GM18861 (cell line): ENCODE results near the gene GARNL3.

Experiments used
- ATAC-seq: cut with Tn5 transposase; IDR thresholded peaks from one replicate; pipeline ENCODE4 v1.9.1; 2021; ENCODE audit not compliant: unreplicated experiment

The GARNL3 gene

DNA sequence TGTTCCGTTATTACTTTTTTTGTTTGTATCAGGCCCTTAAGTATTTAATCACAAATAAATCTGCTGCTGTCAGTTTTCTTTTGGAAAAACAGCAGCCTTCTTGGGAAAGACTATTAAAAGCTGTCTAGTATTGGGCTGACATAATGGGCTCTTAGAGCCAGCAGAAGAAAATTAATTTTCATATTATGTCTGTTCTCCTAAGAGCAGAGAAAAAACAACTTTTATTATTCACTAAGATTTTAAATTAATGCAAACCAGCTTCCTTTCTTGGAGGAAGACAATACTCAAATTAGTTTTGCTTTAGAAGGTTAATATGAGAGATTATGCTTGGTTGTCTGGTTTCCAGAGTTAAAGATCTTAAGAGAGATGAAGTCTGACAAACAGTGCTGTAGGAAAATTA lies 30.6 kb upstream of the GARNL3 start:
- ATAC-seq, result no peak

DNA sequence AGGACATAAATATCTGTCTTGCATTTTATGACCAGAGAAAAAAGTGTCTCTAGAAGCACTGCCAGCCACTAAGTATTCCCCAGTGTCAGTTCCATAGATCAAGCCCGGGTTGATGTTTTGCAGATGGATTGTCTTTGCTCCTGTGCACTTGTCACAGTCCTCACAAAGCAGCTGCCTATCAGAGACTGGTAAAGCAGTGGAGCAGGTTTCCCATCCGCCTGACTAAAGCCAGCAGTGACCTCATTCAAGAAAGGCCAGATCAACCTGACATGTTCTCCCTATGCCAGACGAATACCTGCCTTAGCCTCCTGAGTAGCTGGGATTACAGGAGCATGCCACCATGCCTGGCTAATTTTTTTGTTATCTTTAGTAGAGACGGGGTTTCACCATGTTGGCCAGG lies 26.8 kb upstream of the GARNL3 start:
- ATAC-seq, result no peak

DNA sequence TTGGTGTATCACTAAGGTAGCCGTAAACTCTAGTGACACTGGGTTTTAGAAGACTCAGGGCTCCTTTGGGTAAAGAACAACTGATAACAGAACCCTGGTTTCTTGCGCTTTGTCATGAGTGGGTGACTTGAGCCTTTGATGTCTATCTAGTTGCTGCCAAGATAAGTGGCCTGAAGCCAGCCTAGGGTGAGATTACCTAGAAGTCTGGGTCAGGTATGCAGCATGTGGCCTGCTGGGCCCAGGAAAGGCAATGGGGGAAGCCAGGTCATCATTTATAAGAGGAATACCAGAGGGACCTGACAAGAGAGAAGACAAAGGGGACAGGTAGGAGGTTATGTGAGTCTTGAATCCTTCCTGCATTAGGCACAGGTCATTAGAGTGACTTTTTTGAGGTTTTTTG lies 23.2 kb upstream of the GARNL3 start:
- ATAC-seq, result no peak

DNA sequence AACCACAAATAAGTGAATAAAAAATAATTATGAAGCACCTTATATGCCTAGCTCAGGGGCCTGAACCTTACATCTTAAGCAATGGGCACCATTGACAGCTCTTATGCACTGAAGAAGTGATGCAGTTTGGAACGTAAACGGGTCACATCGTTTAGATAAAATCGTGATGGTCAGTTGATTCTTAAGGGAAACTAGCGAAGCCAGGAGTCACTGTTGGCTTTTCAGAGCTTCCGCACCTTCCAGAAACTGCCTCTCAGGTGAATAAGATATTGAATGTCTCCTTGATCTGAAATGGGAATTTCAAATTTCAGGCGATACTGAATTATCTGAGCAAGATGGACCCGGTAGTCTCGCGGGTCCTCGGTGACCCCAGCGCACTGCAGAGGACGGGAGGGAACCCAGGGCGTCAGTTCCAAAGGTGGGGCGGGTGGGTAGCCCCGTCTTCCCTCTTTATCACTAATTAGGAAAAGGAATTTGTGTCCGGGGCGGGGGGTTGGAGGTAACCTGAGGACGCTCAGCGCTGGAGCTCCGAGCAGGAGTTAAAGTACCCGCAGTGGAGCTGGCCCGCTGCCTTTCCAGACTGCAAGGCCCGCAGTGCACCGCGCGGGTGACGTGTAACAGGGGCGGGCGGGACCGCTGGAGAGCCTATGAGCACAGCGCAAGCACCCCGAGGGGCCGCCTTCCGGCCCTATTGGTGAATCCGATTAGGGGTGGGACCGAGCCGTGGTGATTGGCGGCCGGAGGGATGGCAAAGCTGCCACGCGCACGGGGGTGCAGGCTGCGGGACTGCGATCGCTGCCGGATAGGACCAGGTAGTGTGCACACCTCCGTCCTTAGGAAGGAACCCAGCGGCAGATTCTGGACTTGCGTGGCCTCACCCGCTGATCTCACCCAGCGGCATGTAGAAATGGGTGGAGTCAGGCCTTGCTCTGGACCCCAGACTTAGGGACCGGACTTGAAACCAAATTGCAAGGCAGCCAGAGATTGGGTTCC lies 19.7 kb upstream of the GARNL3 start:
- ATAC-seq, result peak; percentile 99

DNA sequence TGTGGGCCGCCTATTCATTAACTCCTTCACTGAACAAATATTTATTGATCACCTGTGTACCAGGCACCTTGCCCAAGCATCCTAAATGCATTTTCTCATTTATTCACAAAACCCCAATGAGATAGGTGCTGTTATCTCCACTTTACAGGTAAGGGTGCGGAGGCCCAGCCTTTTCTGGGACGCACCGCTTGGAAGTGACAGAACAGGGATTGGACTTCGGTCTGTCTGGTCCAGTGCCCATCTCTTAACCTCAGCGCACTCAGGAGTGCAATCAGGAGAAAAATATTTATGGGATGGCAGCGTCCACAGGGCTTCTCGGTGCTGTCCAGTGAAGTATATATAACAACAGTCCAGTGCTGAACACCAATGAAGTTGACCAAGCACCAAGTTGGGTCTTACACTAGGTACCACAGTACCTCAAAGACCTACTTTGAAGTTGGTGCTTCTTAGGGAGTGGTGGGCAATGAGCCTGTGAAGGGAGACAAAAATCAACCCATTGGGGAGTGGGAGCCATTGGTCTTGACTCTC lies 18.9 kb upstream of the GARNL3 start:
- ATAC-seq, result no peak

DNA sequence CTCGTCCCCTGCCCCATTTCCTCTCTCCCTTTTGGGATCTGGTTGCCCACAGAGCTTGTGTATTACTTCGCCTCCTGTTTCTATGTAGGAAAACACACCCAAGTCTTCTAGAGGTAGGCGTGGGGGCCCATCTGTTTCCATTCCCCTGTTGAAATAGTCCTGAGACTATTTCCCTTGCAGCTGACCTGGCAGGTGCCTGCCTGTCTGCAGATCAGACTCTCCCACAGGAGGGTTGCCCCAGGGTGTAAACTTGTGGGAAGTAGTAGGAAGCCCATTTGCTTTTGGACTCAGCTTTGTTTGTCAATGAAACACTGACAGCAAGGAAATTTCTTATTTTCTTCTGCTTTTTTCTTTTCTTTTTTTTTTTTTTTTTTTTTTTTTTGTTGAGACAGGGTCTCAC lies 16.3 kb upstream of the GARNL3 start:
- ATAC-seq, result no peak

DNA sequence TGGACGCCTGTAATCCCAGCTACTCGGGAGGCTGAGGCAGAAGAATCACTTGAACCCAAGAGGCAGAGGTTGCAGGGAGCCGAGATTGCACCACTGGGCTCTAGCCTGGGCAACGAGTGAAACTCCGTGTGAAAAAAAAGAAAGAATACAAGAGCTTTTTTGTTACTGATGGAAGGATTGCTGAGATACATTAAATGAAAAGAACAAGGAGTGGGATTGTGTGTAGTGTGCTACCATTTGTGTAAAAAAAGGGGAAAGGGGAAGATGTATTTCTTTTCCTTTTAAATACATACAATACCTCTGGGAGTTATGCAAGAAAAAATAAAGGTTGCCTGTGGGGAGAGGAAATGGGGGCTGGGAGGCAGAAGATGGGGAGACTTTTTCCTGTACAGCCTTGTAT lies 14.7 kb upstream of the GARNL3 start:
- ATAC-seq, result no peak

DNA sequence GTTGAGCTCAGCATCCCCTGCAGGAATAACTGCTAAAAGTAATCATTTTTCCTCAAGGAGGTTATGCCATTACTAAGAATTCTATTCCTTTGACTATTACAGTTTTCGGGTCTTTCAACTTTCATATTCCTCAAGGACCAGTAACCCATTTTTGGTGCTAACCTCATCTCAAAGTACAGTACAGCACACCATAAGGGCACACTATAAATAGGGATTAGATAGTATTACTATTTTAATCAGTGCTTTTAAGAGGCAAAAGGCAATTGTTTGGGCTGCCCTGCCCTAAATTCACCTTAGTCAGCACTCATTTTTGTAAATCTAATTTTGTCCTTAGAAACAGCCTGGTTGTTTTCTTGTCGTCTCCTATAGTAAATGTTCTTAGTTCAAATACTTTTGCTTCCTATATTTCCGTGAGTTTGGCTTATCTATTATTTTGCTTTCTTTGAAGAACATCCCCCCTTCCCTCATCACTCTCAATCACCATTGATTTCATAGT lies 13.6 kb upstream of the GARNL3 start:
- ATAC-seq, result no peak

DNA sequence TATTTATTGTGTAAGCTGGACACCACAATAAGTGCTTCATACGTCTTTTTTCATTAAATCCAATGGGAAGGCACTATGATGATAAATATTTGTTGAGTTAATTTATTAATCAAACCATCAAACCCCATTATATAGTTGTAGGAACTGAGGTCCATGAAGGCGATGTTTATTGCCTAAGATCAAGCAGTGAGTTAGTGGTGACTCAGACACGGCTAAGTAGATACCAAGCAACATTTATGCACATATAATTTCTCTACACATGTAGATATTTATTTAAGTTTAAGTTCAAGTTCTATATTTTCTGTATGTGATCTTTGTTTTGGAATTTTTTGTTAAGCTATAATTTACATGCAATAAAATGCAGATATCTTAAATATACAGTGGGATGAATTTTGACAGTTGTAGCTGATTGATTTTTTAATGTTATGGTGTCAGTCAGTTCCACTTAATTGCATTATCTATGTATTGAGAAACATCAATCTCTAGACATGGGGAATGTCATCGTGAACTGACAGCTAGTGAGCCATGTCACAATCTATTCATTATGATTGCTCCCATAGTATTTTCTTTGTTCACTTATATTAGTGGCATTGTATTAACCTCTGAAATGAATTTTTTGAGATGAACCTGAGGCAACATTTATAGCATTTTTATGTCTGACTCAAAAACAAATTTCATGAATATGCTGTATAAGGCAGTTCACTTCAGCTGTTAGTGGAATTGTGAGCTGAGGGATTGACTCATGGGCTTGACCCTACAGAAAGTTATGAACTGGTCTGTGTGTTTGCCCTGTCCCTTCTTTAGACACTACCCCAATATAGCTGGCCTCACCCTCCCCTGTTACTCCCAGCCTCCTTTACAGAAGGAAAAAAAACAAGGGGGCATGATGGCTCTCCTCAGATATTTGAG lies 11.9 kb upstream of the GARNL3 start:
- no peak for ATAC-seq

DNA sequence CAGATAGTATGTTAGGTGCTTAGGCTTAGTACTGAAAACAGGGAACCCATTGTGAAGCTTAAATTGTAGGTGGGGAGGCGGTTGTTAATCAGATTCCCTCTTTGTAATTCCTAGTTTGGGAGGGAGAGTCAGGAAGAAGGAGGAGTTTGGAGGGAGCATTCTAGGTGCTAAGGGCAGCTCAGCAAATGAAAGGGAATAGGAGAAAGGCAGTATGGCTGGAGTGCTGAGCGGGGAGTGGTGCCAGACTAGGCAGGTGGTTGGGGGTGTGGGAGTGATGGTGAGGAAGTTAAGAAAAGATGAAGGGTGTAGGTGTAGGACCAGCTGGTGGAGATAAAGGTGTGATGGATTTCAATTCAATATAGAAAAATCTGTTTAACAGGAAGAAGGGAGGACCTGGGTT lies 11.1 kb upstream of the GARNL3 start:
- ATAC-seq, result no peak

DNA sequence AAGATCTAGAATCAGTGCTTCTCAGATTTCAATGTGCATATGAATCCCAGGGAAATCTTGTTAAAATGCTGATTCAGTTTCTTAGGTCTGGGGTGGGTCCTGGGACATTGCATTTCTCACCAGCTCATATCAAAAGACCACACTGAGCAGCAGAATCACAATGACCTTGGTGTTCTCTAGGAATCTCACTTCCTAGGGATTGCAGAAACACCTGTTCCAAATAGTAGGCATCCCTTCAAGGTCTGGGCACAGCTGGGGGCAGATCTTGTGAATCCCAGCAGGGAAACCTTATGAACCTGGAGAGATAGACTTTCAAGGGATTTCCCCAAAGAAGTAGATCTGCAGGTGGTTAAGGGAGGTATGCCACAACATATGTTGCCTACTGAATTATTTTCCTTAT lies 8.9 kb upstream of the GARNL3 start:
- ATAC-seq, result no peak

DNA sequence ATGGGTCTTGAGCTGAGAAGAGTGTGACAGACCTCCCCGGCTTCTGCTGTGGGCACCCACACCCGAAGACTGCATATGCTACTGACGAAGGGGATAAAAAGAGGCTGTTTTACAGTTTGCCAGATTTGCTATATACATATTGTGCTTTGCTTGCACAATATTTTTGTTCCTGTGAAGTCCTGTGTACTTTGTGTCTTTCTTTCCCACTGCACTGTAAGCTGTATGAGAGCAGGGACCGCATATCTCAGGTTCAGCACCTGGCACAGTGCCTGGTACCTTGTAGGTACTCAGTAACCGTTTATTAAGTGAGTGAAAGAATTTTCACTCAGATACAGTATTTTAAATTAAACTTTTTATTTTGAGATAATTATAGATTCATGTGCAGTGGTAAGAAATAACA lies 8.2 kb upstream of the GARNL3 start:
- ATAC-seq, result no peak

DNA sequence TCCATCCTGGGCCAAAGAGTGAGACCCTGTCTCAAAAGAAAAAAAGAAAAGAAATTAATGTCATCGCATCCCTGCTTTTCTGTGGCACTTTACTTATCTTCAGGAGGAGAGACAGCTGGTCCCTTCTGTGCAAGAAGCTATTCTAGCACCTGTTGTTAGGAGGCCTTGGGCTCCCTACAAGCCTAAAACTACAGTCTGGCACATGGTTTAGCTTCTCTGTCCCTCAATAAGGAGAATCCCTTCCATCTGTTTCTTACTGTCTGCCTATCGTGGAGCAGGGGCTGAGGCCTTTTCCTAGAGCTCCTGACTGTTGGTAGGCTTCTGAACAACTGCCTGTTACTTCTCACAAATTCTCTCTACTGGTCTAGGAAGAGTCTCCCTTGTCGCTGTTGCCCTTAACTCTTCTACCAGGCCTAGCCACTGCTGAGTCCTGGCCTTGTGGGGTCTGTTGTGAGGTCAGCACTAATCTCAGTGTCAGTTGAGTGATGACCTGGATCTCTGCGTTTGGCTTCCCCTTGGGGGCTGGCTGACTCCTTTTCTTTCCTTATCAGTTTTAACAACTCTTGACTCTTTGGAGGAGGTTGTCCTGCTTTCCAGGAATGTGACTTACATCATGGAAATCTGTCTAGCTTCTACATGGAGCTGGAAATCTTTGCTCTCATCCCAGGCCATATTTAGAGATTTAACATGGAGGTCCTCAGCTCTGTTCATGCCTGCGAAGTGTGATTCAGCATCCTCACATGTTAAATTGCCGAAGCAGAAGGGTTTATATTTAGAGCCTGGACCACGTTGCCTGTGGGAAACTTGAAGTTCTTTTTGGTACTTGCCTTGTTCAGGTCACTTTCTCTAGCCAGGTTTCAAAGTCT lies 5.7 kb upstream of the GARNL3 start:
- ATAC-seq, result no peak

DNA sequence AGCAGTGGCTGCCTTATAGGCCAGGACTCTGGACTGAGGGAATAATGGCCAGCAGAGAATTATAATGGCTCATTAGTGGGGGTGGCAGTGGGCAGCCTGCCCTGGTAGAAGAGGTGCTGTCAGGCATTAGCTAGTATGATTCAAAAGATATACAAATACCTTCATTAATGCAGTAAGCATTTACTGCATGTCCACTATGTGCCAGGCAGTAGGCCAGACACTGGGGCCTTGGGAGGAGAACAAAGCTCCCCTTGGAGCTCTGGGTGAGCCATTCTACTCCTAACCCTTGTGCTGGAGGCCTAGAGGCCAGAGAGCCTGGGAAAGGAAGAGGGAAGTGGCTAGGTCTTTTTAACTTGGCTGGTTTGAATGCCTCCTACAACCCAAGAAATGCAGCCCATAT lies 2.0 kb upstream of the GARNL3 start:
- ATAC-seq, result no peak

DNA sequence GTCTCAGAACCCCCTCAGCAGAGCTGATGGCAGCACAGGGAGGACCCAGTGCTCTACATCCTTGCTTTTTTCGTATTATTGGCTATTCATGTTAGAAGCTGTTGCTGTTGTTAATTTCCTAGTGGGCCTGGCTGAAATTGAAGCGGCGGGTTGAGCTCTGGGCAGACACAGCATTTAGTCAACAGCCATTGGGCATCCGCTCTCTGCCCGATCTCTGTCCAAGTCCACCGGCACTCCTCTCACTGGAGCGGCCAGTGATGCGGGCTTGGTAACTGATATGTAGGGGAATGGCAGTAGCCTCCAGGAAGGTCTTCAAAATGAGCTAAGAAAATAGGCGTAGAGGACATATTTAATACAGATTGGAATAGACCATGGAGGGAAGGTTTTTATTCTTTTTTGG lies 1.3 kb upstream of the GARNL3 start:
- ATAC-seq, result no peak

DNA sequence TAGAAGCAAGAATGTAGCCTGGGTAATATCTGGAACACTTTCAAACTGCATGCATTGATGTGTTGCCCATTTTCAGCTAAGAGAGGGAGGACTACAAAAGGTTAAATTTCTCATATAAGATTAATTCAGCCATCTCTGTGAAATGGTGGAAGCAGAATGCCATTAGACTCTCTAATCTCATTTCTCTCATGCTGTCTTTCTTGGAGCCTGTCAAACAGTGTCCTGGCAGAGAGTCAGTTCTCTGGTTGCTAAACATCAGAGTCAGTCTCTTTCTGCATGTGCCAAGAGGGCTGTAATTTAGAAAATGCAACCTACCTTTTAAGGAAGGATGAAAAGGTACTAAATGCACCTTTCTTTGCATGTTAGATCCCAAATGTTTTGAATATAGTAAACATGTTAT lies 910 bp upstream of the GARNL3 start:
- no peak for ATAC-seq

DNA sequence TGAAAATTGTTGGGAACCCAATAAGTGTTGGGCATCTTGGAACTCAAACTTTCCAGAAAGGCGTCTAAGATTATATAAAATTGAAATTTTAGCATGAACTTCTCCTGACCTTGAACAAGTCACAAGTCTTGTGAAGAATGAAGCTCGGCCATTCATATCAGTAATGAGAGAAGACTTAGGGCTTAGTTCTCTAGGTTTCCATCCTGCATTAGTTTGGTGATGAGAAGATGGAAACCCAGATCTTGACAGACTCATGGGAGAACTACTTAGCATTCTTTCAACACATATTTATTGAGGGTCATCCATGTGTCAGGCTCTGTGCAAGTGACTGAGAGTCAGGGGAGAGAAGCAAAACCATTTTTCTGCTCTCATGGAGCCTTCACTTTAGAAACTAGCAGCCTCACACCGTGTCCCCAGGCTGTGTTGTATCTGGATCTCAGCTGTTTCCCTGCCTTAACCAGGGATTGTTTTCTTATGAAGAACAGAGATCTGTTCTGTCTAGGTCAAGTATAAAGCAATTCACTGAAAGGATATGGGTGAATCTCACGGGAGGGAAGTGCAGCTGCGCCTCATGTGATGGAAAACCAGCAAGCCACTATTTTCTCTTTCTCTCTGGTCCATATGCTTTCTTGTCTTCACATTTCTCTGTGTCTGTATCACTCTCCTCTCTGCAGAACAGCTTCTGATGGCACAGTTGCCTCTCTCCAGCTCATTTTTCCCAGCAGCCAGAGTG lies 3.4 kb downstream of the GARNL3 start:
- ATAC-seq, result no peak

DNA sequence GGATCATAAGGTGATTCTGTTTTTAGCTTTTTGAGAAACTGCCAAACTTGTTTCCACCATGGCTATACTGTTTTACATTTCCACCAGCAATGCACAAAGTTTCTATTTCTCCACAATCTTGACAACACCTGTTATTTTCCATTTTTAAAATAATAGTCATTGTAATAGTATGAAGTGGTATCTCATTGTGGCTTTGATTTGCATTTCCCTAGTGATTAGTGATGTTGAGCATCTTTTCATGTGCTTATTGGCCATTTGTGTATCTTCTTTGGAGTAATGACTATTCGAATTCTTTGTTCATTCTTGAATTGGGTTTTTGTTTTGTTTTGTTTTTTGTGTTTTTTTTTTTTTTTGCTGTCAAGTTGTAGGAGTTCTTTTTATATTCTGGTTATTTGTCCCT lies 4.9 kb downstream of the GARNL3 start:
- ATAC-seq, result no peak

DNA sequence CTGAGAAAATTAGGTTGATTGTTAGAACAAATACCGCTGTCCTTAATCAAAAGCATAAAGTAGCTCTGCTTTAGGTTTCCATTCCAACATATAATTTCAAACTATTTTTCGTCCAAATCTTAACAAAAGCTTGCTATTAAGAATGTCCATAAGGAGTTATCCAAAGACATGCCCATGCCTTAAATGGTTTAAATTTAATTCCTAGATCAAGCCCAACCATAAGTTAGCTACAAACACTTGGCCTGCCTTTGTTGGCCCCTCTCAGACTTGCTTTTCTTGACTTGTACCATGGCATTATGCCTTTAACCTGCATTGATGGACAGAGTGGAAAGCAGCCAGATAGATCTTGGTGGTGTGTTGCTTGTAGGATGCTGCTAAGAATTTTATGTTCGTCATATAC lies 8.8 kb downstream of the GARNL3 start:
- no peak for ATAC-seq

DNA sequence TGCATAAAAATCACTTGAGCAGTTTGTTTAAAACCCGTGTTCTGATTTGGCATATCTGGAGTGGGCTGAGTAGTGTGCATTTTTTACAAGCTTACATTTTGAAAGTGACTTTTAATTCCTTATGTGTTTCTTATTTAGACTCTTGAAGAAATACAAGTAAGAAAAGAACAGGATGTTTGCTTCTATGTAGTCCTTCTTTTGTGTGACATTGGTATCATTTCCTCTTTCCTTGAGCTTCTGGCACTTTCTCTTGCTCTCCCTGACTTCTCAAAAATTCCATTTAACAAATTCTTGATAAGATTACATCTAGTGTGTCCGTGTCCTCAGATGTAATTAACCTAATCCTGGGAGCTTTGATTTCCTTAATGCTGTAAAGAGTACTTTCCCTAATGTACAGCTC lies 12.5 kb downstream of the GARNL3 start:
- no peak for ATAC-seq
